OCI-LY1 (cell line): ENCODE results near the gene CTNNBL1.

ENCODE experiments used
- H2AFZ ChIP-seq: fragments of 200-600 bp; sonication (generic), shearing (Covaris generic); 2 replicates; pipeline ENCODE4 v1.6.0; 2014; ENCODE audit warnings: antibody characterized with exemption, mild to moderate bottlenecking, low read length
- H3F3A ChIP-seq: fragments of 200-600 bp; sonication (generic), shearing (Covaris generic); 2 replicates; pipeline ENCODE4 v1.6.0; 2014; ENCODE audit warnings: mild to moderate bottlenecking, antibody characterized with exemption, low read length, moderate library complexity; ENCODE audit not compliant: insufficient read depth
- H3K27ac ChIP-seq: fragments of 200-600 bp; sonication (generic); 2 replicates; pipeline ENCODE4 v1.5.1; 2014; ENCODE audit warnings: low read length, mixed run types, mild to moderate bottlenecking, low read depth; ENCODE audit not compliant: poor library complexity, severe bottlenecking
- H3K27me3 ChIP-seq: fragments of 200-600 bp; sonication (generic); 2 replicates; pipeline ENCODE4 v1.6.0; 2014; ENCODE audit warnings: antibody characterized with exemption, mild to moderate bottlenecking, low read length, moderate library complexity; ENCODE audit not compliant: insufficient read depth
- H3K36me3 ChIP-seq: fragments of 200-600 bp; sonication (generic); 2 replicates; pipeline ENCODE4 v1.6.1; 2014; ENCODE audit warnings: mild to moderate bottlenecking, antibody characterized with exemption, low read length, moderate library complexity, mixed read lengths; ENCODE audit not compliant: insufficient read depth
- H3K4me1 ChIP-seq: fragments of 200-600 bp; sonication (generic); 2 replicates; pipeline ENCODE4 v1.5.1; 2014; ENCODE audit warnings: mild to moderate bottlenecking, low read length, moderate library complexity; ENCODE audit not compliant: insufficient read depth, severe bottlenecking
- H3K4me2 ChIP-seq: fragments of 200-600 bp; sonication (generic), shearing (Covaris generic); 2 replicates; pipeline ENCODE4 v1.6.1; 2014; ENCODE audit warnings: low read length
- H3K4me3 ChIP-seq: fragments of 200-600 bp; sonication (generic); 2 replicates; pipeline ENCODE4 v1.5.1; 2014; ENCODE audit warnings: low read length, low read depth, mild to moderate bottlenecking, mixed read lengths; ENCODE audit not compliant: poor library complexity, severe bottlenecking
- H3K79me2 ChIP-seq: fragments of 200-600 bp; shearing (Covaris generic); 2 replicates; pipeline ENCODE4 v1.6.1; 2016; ENCODE audit warnings: mixed run types, low read length, mixed read lengths; ENCODE audit not compliant: insufficient read depth
- H3K9ac ChIP-seq: fragments of 200-600 bp; sonication (generic), shearing (Covaris generic); 2 replicates; pipeline ENCODE4 v1.6.1; 2014; ENCODE audit warnings: mild to moderate bottlenecking, low read length, mixed read lengths
- H3K9me2 ChIP-seq: fragments of 200-600 bp; sonication (generic), shearing (Covaris generic); 2 replicates; pipeline ENCODE4 v1.6.1; 2014; ENCODE audit warnings: low read depth, mild to moderate bottlenecking, low read length, mixed read lengths
- H3K9me3 ChIP-seq: fragments of 200-600 bp; shearing (Covaris generic); 2 replicates; pipeline ENCODE4 v1.6.1; 2014; ENCODE audit warnings: low read length, mixed read lengths
- H4K20me1 ChIP-seq: fragments of 200-600 bp; sonication (generic), shearing (Covaris generic); 2 replicates; pipeline ENCODE4 v1.6.0; 2016; ENCODE audit warnings: mild to moderate bottlenecking, low read length; ENCODE audit not compliant: insufficient read depth
- CTCF ChIP-seq: fragments of 200-600 bp; sonication (generic), shearing (Covaris generic); IDR thresholded peaks from 2 replicates; pipeline ENCODE4 v1.5.1; 2017; ENCODE audit warnings: mild to moderate bottlenecking, antibody characterized with exemption, low read length, moderate library complexity, mixed read lengths
- EZH2 ChIP-seq: fragments of 200-600 bp; sonication (generic), shearing (Covaris generic); IDR thresholded peaks from 2 replicates; pipeline ENCODE4 v1.8.0; 2017; ENCODE audit warnings: borderline replicate concordance, mixed run types, mild to moderate bottlenecking, antibody characterized with exemption, low read length, moderate library complexity, mixed read lengths

CTNNBL1 gene

GRCh38 chr20:37837924-37838323, 144.1 kb downstream of the CTNNBL1 start:
- Histone ChIP-seq H2AFZ (no peak overlapping the region), H3K36me3 (peaks cover 18% of the 10 kb centered on the region; the same call in 1 of the 2 replicates), H3K9me3 (no peaks in the 10 kb centered on the region), H3K79me2 (no peaks in the 10 kb centered on the region), H3K27me3 (no peaks in the 10 kb centered on the region), H3K27ac (no peak overlapping the region), H4K20me1 (no peaks in the 10 kb centered on the region), H3K4me3 (no peak overlapping the region), H3K9ac (no peak overlapping the region), H3F3A (no peaks in the 10 kb centered on the region), H3K4me2 (no peak overlapping the region), H3K9me2 (no peaks in the 10 kb centered on the region), H3K4me1 (no peaks in the 10 kb centered on the region)
- TF ChIP-seq EZH2 (no peak), CTCF (no peak)

GRCh38 chr20:37838769-37839431, 145.1 kb downstream of the CTNNBL1 start:
- Histone ChIP-seq H3K27ac (no peak overlapping the region), H3K9ac (no peak overlapping the region), H3K27me3 (no peaks in the 10 kb centered on the region), H3F3A (no peaks in the 10 kb centered on the region), H3K4me2 (no peak overlapping the region), H2AFZ (no peak overlapping the region), H3K9me2 (no peaks in the 10 kb centered on the region), H3K4me3 (no peak overlapping the region), H3K9me3 (no peaks in the 10 kb centered on the region), H3K79me2 (no peaks in the 10 kb centered on the region), H4K20me1 (no peaks in the 10 kb centered on the region), H3K36me3 (peaks cover 22% of the 10 kb centered on the region; the same call in 1 of the 2 replicates), H3K4me1 (no peaks in the 10 kb centered on the region)
- TF ChIP-seq CTCF (no peak), EZH2 (no peak)

GRCh38 chr20:37839432-37839827, 145.6 kb downstream of the CTNNBL1 start:
- no peaks in the 10 kb centered on the region for H4K20me1 ChIP-seq
- peaks cover 22% of the 10 kb centered on the region; the same call in 1 of the 2 replicates for H3K36me3 ChIP-seq
- H3K4me2 ChIP-seq = no peak overlapping the region
- H3K9me2 ChIP-seq = no peaks in the 10 kb centered on the region
- no peak overlapping the region for H3K27ac ChIP-seq
- H3K79me2 ChIP-seq = no peaks in the 10 kb centered on the region
- H3F3A ChIP-seq = no peaks in the 10 kb centered on the region
- no peak overlapping the region for H2AFZ ChIP-seq
- H3K27me3 ChIP-seq = no peaks in the 10 kb centered on the region
- no peaks in the 10 kb centered on the region for H3K9me3 ChIP-seq
- no peak overlapping the region for H3K4me3 ChIP-seq
- TF ChIP-seq CTCF (no peak), EZH2 (no peak)
- no peak overlapping the region for H3K9ac ChIP-seq
- no peaks in the 10 kb centered on the region for H3K4me1 ChIP-seq
